ENCODE results near the gene GABRR3.

DNA sequence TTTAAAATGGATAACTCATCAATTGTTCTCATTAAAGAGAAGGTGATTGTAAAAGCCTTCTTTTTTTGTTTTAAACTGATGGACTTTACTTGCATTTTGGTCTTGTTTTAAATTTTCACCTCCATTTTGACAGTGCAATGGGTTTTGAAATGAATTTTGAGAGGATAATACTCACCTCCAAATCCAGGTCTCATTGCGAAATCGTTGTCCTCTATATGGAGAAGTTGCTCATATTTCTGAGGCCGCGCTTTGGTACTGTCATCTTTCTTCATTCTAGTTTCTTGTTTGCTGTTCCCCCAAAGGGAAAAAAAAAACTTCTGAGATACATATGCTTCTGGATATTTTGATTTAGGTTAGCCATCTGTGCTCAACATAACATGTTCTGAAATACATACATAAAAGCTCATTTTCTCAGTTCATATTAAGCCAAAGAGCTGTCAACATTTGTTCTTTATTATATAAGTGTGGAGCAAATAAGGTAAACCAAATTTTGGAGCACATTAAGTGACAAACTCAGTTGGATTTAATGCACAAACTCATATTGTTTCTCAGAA, 9.6 kb downstream of the GABRR3 start:
- TF ChIP-seq POLR2AphosphoS5 (IDR thresholded peaks at IDR 0.05) (no peak), POLR2A (IDR thresholded peaks at IDR 0.05; ENCODE audit: low read depth) (no peak), EP300 (IDR thresholded peaks at IDR 0.05) (no peak)
- TF ChIP-seq, protein P1, sequence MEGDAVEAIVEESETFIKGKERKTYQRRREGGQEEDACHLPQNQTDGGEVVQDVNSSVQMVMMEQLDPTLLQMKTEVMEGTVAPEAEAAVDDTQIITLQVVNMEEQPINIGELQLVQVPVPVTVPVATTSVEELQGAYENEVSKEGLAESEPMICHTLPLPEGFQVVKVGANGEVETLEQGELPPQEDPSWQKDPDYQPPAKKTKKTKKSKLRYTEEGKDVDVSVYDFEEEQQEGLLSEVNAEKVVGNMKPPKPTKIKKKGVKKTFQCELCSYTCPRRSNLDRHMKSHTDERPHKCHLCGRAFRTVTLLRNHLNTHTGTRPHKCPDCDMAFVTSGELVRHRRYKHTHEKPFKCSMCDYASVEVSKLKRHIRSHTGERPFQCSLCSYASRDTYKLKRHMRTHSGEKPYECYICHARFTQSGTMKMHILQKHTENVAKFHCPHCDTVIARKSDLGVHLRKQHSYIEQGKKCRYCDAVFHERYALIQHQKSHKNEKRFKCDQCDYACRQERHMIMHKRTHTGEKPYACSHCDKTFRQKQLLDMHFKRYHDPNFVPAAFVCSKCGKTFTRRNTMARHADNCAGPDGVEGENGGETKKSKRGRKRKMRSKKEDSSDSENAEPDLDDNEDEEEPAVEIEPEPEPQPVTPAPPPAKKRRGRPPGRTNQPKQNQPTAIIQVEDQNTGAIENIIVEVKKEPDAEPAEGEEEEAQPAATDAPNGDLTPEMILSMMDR (IDR thresholded peaks at IDR 0.05): no peak

Measured in esophagus muscularis mucosa (tissue), 4 donors.